ENCODE measurements around the gene RPS6KB2. TPM values are rescaled to one million over a fixed set of nuclear protein-coding genes. Genes with fewer than 3 reads are reported as not detected.
A peak's percentile ranks its signal among the peaks of the same experiment; 100 is the strongest.

RPS6KB2 gene
- total and polyA plus RNA-seq, 9 of the 15 experiments (the other 6 are each of a cell fraction or from before 2014, with no cell fraction given), result 0.42 to 122 (median 82.6) TPM

- Histone ChIP-seq H3K9me1 (ENCODE audit: control insufficient read depth, insufficient read depth, low read length) (no peaks in the 10 kb centered on the region), H3K36me3 (ENCODE audit: control insufficient read depth, insufficient read depth, low read length) (no peaks in the 10 kb centered on the region), H3K9ac (ENCODE audit: insufficient read depth in 1 of 2, low read depth in 2 of 2, low read length in 2 of 2) (0 out of 4 replicates have a peak overlapping the region, but pooled peaks of 1 of the 2 experiments have one; percentile 33), H3K9me3 (replicated peaks; ENCODE audit: control insufficient read depth, insufficient read depth, low read depth, low read length) (no peaks in the 10 kb centered on the region), H3K4me3 (no peak overlapping the region), H3K27ac (ENCODE audit: extremely low read depth, low read depth, low read length) (no peak overlapping the region), H3K27me3 (ENCODE audit: control insufficient read depth in 2 of 2, insufficient read depth in 2 of 2, low read length in 2 of 2) (no peaks in the 10 kb centered on the region), H3K4me1 (replicated peaks in 1 of 2; ENCODE audit: control insufficient read depth in 2 of 2, insufficient read depth in 2 of 2, low read length in 2 of 2) (peaks cover 0 to 35% of the 10 kb centered on the region in 2 experiments; a peak in 2 of 5 replicates), H3K79me2 (ENCODE audit: control insufficient read depth, insufficient read depth, low read length) (no peaks in the 10 kb centered on the region), H4K20me1 (replicated peaks; ENCODE audit: control insufficient read depth, insufficient read depth, low read length) (no peaks in the 10 kb centered on the region), H3K4me2 (ENCODE audit: insufficient read depth, low read length) (no peak overlapping the region), H2AFZ (ENCODE audit: low read depth, low read length) (no peak overlapping the region)
- intact Hi-C loops (cut with micrococcal nuclease), result no loop called here
- in situ Hi-C loops (cut with MboI), result no loop called here
- DNase-seq (ENCODE audit: extremely low read depth in 1 of 4, low spot score in 3 of 4), result no peak
- FAIRE-seq, result no peak
- ChIA-PET CTCF (ENCODE audit: low intra/inter-chr PET ratio) (no interaction called here), POLR2A (interaction anchor here (1.4 kb wide), 1 partner anchor 10 kb away, joined by 7 read pairs; no protein-coding TSS in a partner anchor)
- BruUV-seq (replicated peaks), result no TSS peak
- 52% methylated on average over 9 of the region's 12 CpGs for WGBS (ENCODE audit: insufficient coverage, low coverage, missing lambda C conversion rate)
- no peak for TF ChIP-seq RAD21 (CRISPR knock-in tag; conservative IDR thresholded peaks at IDR 0.05 in 1 of 2, IDR thresholded peaks at IDR 0.05 in 1 of 2)
- no peak for TF ChIP-seq FOXP1 (CRISPR knock-in tag; IDR thresholded peaks at IDR 0.05)
- no peak for TF ChIP-seq PHTF2 (CRISPR knock-in tag; IDR thresholded peaks at IDR 0.05)
- no peak for TF ChIP-seq CBX5 (IDR thresholded peaks at IDR 0.05; ENCODE audit: borderline replicate concordance, low read depth)
- TF ChIP-seq CEBPB (tag; IDR thresholded peaks at IDR 0.05), result no peak
- TF ChIP-seq TCF3 (CRISPR knock-in tag; IDR thresholded peaks at IDR 0.05), result no peak
- TF ChIP-seq ZKSCAN3 (CRISPR knock-in tag; IDR thresholded peaks at IDR 0.05), result no peak
- TF ChIP-seq LARP7 (IDR thresholded peaks at IDR 0.05), result no peak
- TF ChIP-seq KDM1A (IDR thresholded peaks at IDR 0.05), result no peak
- TF ChIP-seq RFX7 (CRISPR knock-in tag; IDR thresholded peaks at IDR 0.05), result no peak
- TF ChIP-seq, protein P1, sequence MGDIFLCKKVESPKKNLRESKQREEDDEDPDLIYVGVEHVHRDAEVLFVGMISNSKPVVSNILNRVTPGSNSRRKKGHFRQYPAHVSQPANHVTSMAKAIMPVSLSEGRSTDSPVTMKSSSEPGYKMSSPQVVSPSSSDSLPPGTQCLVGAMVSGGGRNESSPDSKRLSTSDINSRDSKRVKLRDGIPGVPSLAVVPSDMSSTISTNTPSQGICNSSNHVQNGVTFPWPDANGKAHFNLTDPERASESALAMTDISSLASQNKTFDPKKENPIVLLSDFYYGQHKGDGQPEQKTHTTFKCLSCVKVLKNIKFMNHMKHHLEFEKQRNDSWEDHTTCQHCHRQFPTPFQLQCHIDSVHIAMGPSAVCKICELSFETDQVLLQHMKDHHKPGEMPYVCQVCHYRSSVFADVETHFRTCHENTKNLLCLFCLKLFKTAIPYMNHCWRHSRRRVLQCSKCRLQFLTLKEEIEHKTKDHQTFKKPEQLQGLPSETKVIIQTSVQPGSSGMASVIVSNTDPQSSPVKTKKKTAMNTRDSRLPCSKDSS (IDR thresholded peaks at IDR 0.05; ENCODE audit: low read depth, partially characterized antibody), result no peak
- TF ChIP-seq TGIF2 (CRISPR knock-in tag; IDR thresholded peaks at IDR 0.05), result no peak
- TF ChIP-seq E2F1 (CRISPR knock-in tag; IDR thresholded peaks at IDR 0.05), result no peak
- no peak for TF ChIP-seq DDX20 (tag; IDR thresholded peaks at IDR 0.05; ENCODE audit: low read depth)
- TF ChIP-seq HDAC2 (IDR thresholded peaks at IDR 0.05), result no peak
- ATAC-seq, result no peak
Measured at GRCh38 chr11:67457453-67457852, 29.2 kb downstream of the RPS6KB2 start.

Data from K562 (cell line).